Adrenal gland (tissue), 12 donors: ENCODE measurements around the gene ACD. TPM values are rescaled to one million over a fixed set of nuclear protein-coding genes. Genes with fewer than 3 reads are reported as not detected.

Experiments used
- DNase-seq, 7 donors: peaks; one replicate each; pipeline ENCODE4 v3.0.0-alpha.2; 2019 to 2020
- H3K27ac ChIP-seq, 5 donors: fragments of 200-600 bp; sonication (generic) in 4 of 5; 1 replicate in 3 of 5; 2 replicates in 2 of 5; pipeline versions ENCODE4 v1.5.1 to v1.8.0; 2016 to 2020; ENCODE audit warnings: mild to moderate bottlenecking in 1 of 5
- H3K27me3 ChIP-seq: fragments of 200-600 bp; 2 replicates; pipeline ENCODE4 v1.8.0; 2021
- H3K36me3 ChIP-seq, 2 donors: fragments of 200-600 bp; replicated peaks in 1 of 2; 1 replicate in 1 of 2; 2 replicates in 1 of 2; pipeline versions ENCODE4 v1.5.1 to v1.8.0; 2018 to 2022
- H3K4me1 ChIP-seq, 2 donors: fragments of 200-600 bp; replicated peaks in 1 of 2; 1 replicate in 1 of 2; 2 replicates in 1 of 2; pipeline versions ENCODE4 v1.5.1 to v1.8.0; 2018 to 2021
- H3K4me3 ChIP-seq, 4 donors: fragments of 200-600 bp; sonication (generic) in 3 of 4; one replicate each; pipeline ENCODE4 v1.5.1; 2016 to 2018
- H3K9me3 ChIP-seq, 3 donors: fragments of 200-600 bp; sonication (generic) in 1 of 3; replicated peaks in 1 of 3; 1 replicate in 2 of 3; 2 replicates in 1 of 3; pipeline versions ENCODE4 v1.5.1 to v1.8.0; 2016 to 2021
- POLR2A ChIP-seq, 2 donors: fragments of 450-650 bp; IDR thresholded peaks; one replicate each; pipeline ENCODE4 v1.6.1; 2017; ENCODE audit warnings: antibody characterized with exemption in 2 of 2, mild to moderate bottlenecking in 2 of 2, moderate library complexity in 1 of 2
- WGBS, 4 donors: extraction: QIAGEN DNeasy Blood & Tissue Kit in 2 of 4; methylation state at CpG; one replicate each; pipeline versions ENCODE4 v1.1.5 to v1.1.7; 2013 to 2017; 5-methylcytosine and 5-hydroxymethylcytosine counted together
- intact Hi-C, 2 donors: fragments of 100-400 bp; cut with DNase I; formaldehyde crosslinking; loops; one replicate each; pipeline versions ENCODE4 v1.14.1 to v1.15.0; 2022 to 2023
- polyA plus RNA-seq, 3 donors: library from polyadenylated mRNA; stranded (reverse); fragments of 200-250 nt in 2 of 3; fragments of 350-450 nt in 1 of 3; fragmentation: Illumina TruSeq in 1 of 3; extraction: RNeasy Lipid Tissue Mini Kit (QIAGEN cat#74804) in 1 of 3; gene quantifications; one replicate each; pipeline ENCODE4 v1.2.3, GENCODE V29; 2013 to 2014
- total RNA-seq, 9 donors: library from RNA; depleted of rRNA in 4 of 9; stranded (reverse); fragments of >200 nt in 4 of 9; fragments of 120-200 nt in 1 of 9; fragmentation: NEBNext Ultra II Directional in 1 of 9; extraction: Animal tissue kit (Norgen Biotek cat#: 25700) in 1 of 9; gene quantifications; one replicate each; pipeline versions ENCODE4 v1.1.0 to v1.2.4, GENCODE V29; 2013 to 2023
- TF ChIP-seq, protein P1 (sequence below), 6 experiments: fragments of 450-650 bp in 4 of 6; fragments of 200-600 bp in 2 of 6; sonication (generic) in 1 of 6; IDR thresholded peaks; 1 replicate in 5 of 6; 2 replicates in 1 of 6; pipeline versions ENCODE4 v1.5.1 to v1.8.0; 2016 to 2021; ENCODE audit warnings: antibody characterized with exemption in 6 of 6, mild to moderate bottlenecking in 2 of 6, moderate library complexity in 1 of 6
- donor health status: healthy with polysubstance abuse.
- donor health status: Bipolar disorder and iron deficiency.
- donor health status: DM: yes; HTN: yes; CAD: no.
- donor health status: DM: no; HTN: no; CAD: no.
- donor health status: DM: no; HTN: no; CAD: no.
- donor health status: DM: yes; HTN: yes; CAD: no.

Gene ACD
- total and polyA plus RNA-seq, 12 donors: 7.3 to 47.0 (median 20.7) TPM

GRCh38 chr16:67676939-67677338 lies 16.9 kb upstream of the ACD start:
- TF ChIP-seq, protein P1, sequence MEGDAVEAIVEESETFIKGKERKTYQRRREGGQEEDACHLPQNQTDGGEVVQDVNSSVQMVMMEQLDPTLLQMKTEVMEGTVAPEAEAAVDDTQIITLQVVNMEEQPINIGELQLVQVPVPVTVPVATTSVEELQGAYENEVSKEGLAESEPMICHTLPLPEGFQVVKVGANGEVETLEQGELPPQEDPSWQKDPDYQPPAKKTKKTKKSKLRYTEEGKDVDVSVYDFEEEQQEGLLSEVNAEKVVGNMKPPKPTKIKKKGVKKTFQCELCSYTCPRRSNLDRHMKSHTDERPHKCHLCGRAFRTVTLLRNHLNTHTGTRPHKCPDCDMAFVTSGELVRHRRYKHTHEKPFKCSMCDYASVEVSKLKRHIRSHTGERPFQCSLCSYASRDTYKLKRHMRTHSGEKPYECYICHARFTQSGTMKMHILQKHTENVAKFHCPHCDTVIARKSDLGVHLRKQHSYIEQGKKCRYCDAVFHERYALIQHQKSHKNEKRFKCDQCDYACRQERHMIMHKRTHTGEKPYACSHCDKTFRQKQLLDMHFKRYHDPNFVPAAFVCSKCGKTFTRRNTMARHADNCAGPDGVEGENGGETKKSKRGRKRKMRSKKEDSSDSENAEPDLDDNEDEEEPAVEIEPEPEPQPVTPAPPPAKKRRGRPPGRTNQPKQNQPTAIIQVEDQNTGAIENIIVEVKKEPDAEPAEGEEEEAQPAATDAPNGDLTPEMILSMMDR (IDR thresholded peaks at IDR 0.05): no peak
- no peak for TF ChIP-seq POLR2A (IDR thresholded peaks at IDR 0.05)
- 79 to 84% (median 83%) methylated on average over 6 to 8 of the region's 8 CpGs for WGBS, 4 donors
- intact Hi-C loops: loop anchor here (10.0 kb wide), 3 partner anchors 138 to 358 kb away; no protein-coding TSS in a partner anchor
- no peak overlapping the region for H3K27ac ChIP-seq
- H3K27me3 ChIP-seq: no peaks in the 10 kb centered on the region
- peaks cover 12 to 26% of the 10 kb centered on the region in 2 donors for H3K4me1 ChIP-seq
- DNase-seq: no peak
- no peaks in the 10 kb centered on the region for H3K9me3 ChIP-seq
- H3K4me3 ChIP-seq: no peak overlapping the region
- H3K36me3 ChIP-seq: peaks cover 0 to 9% of the 10 kb centered on the region in 2 donors

DNA sequence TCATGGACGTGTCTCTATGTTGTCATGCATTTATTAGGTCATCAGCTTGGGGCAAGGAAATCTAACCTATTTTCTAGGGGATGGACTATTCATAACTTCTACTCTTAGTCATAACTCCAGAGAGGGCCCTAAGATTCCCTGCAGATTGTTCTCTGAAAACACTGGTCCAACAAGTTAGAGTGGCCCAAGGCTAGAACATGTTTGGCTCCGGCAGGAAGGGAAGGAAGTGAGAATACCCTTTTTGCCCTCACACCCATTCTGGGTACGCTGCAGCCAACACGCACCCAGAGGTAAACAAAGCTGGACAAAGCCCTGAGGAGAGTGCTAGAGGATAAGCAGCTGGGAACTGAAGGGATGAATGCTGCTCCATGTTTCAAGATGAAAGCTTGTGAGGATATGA lies 16.5 kb upstream of the ACD start:
- TF ChIP-seq POLR2A (IDR thresholded peaks at IDR 0.05): no peak
- TF ChIP-seq, protein P1 (IDR thresholded peaks at IDR 0.05): no peak
- Histone ChIP-seq H3K36me3 (peaks cover 0 to 9% of the 10 kb centered on the region in 2 donors), H3K4me1 (peaks cover 12 to 26% of the 10 kb centered on the region in 2 donors), H3K4me3 (no peak overlapping the region), H3K27ac (no peak overlapping the region), H3K9me3 (no peaks in the 10 kb centered on the region), H3K27me3 (no peaks in the 10 kb centered on the region)
- intact Hi-C loops: loop anchor here (10.0 kb wide), 3 partner anchors 138 to 358 kb away; no protein-coding TSS in a partner anchor
- 72 to 83% (median 79%) methylated on average over 4 of the region's 4 CpGs for WGBS, 4 donors
- DNase-seq: no peak

DNA sequence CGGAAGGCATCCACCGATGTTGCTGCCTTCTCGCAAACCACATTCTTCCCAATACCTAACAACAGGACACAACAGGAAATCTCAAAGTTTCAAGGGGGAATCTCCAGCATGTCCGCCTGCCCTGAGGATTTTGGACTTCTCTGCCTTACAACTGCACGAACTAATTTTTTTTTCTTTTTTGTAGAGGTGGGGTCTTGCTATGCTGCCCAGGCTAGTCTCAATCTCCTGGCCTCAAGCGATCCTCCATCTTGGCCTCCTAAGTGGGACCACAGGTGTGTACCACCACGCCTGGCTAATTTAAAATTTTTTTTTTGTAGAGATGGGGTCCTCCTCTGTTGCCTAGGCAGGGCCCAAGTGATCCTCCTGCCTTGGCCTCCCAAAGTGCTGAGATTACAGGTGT lies 15.9 kb upstream of the ACD start:
- Histone ChIP-seq H3K36me3 (peaks cover 0 to 9% of the 10 kb centered on the region in 2 donors), H3K4me3 (no peak overlapping the region), H3K27me3 (no peaks in the 10 kb centered on the region), H3K4me1 (peaks cover 12 to 26% of the 10 kb centered on the region in 2 donors), H3K9me3 (no peaks in the 10 kb centered on the region), H3K27ac (no peak overlapping the region)
- no peak for TF ChIP-seq POLR2A (IDR thresholded peaks at IDR 0.05)
- no peak for DNase-seq
- intact Hi-C loops: loop anchor here (10.0 kb wide), 3 partner anchors 139 to 359 kb away; no protein-coding TSS in a partner anchor
- WGBS, 4 donors: 94 to 98% (median 97%) methylated on average over 7 of the region's 7 CpGs

DNA sequence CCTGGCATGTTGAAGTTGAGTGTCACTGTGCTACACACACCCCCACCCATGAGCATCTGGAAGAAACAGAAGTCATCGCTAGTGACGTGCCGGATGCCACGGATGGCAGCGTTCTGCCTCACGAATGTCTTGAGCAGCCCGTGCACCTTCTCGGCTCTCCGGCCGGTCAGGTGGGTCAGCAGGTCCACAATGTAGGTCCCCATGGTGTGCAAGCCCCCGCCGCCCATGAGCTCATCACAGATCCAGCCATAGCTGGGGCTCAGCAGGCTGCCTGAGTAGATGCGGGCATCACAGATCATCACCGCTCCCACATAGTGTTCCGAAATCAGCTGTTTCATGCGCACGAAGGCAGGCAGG lies 15.5 kb upstream of the ACD start:
- H3K27ac ChIP-seq: no peak overlapping the region
- no peak overlapping the region for H3K4me3 ChIP-seq
- intact Hi-C loops: loop anchor here (10.0 kb wide), 3 partner anchors 139 to 359 kb away; no protein-coding TSS in a partner anchor
- peaks cover 12 to 26% of the 10 kb centered on the region in 2 donors for H3K4me1 ChIP-seq
- DNase-seq: no peak
- no peak for TF ChIP-seq POLR2A (IDR thresholded peaks at IDR 0.05)
- TF ChIP-seq, protein P1 (IDR thresholded peaks at IDR 0.05): no peak
- WGBS, 4 donors: 94 to 100% (median 97%) methylated on average over 3 to 17 of the region's 17 CpGs
- no peaks in the 10 kb centered on the region for H3K9me3 ChIP-seq
- no peaks in the 10 kb centered on the region for H3K27me3 ChIP-seq
- peaks cover 0 to 9% of the 10 kb centered on the region in 2 donors for H3K36me3 ChIP-seq
